COR-L47 (cell line): ENCODE results near the gene CIB1.
A peak's percentile ranks its signal among the peaks of the same experiment; 100 is the strongest.

Experiments used
- DNase-seq: peaks from one replicate; lab custom pipeline; 2025; lab: John Stamatoyannopoulos, UW

Gene CIB1

GRCh38 chr15:90214553-90215196, 19.1 kb downstream of the CIB1 start:
- DNase-seq = no peak

GRCh38 chr15:90213818-90214204, 19.9 kb downstream of the CIB1 start:
- no peak for DNase-seq

DNA sequence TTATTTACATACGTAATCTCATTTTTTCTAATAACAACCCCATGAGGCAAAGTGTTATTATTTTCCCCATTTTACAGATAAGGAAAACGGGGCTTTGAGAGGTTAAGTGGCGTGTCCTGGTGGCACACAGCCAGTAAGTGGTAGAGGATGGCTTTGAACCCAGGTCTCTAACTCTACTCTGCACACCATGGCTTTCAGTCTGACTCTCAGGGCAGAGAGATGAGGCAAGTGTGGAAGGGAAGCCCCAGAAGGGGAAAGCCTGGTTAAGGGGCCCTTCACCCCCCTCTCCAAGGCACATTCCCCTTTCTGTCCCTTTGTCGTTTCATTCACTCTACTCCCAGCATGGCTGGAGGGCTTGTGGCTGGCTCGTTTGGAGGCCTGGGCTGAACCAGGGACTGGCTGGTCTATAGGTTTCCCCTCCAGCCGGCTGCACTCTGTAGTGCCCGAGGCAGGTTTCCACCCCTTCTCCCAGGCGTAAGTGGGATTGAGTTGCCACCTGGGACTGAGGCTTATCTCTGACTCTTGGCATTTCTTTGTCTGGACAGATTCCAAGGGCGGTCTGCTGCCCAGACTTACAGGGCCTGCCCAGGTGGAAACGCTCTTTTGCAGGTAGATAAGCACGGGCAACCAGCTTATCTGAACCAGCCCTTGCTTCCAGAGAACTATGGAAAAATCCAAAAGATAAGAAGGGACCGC, 20.5 kb downstream of the CIB1 start:
- DNase-seq = no peak

DNA sequence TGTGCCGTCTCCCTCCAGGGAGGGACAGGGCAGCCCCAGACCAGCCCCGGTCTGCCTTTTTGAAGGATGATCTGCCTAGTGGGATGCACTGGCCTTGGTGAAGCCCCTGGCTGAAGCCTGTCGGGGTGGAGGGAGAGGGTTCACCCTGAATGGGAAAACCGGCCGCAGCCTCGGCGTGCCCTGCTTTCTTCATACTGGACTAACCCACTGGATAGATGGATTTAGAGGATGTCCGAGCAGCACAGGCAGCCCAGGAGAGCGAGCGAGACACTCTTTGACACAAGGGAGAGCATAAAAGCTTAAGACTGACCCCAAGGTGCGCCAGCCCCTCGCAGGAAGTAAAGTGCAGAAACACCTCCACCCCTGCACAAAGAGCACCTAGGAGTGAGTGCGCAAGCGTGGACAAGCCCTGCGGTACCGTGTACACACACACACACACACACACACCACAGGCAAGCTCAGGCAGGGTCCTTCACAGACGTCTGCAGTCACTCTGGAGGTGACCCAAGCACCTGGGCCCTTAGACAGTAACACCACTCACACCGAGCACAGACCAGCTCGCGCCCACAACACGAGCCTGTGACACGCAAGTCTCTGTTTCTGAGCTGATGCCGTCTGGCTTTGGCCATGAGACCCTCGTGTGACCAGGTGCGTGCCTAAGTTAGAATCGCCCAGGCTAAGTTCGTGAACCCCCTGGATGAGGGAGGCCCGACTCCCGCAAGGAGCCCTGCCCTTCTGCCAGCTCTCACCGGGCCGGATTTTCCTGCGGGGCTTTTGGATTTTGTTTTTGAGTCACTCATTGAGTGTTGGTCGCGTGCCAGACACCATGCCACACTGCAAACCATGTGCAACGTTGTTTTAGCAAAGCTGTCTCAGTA, 21.3 kb downstream of the CIB1 start:
- no peak for DNase-seq

DNA sequence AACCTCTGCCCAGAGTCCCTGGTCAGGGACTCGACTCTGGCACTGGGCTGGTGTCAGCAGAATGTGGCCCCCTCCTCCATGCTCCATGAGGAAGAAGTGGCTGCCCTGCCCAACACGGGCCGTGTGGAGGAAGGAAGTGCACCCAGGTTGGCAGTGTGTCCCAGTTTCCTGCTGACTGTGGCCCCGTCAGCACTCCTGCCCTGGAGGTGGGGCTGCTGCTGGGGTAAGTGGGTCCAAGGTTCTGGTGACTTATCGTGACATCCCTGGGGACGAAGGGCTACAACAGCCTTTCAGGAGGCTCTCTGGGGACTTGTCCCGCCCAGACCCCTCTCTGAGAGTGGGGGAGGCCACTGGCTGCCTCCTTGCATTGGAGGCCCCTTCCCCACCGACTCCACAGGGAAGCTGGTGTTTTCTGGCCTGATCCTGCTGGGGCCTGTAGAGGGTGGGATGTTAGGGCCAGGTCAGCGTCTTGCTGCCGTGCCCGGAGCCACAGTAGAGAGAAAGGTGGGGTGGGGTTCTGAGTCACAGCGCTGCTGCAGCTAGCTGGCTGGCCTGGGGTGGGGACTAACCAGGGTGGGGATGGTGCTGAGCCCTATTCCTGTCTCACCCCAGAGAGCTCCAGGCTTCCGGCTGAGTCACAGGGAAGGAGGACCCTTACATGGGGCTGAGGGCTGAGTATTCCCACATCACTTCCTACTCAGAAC, 22.1 kb downstream of the CIB1 start:
- DNase-seq = no peak

- DNase-seq = no peak
Measured at GRCh38 chr15:90211009-90211408, 22.7 kb downstream of the CIB1 start.

- no peak for DNase-seq
Measured at GRCh38 chr15:90210593-90210992, 23.1 kb downstream of the CIB1 start.

DNA sequence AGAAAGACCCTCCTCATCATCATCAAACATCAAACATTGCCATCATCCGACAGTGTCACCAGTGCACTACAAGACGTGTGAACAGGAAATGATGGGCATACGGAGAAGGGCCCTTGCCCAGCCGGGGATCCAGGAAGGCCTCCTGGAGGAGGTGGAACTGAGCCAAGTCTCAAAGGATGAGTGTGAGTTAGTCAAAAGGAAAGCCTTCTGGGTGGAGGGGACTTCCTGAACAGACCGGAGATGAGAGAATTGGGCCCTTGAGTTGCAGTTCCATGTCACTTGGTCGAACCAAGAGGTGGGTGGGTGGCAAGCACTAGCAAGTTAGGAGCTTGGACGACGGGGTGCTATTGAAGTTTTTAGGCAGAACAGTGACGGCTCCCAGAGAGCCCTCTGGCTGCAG, 24.1 kb downstream of the CIB1 start:
- no peak for DNase-seq

GRCh38 chr15:90208356-90208755, 25.4 kb downstream of the CIB1 start:
- no peak for DNase-seq

DNA sequence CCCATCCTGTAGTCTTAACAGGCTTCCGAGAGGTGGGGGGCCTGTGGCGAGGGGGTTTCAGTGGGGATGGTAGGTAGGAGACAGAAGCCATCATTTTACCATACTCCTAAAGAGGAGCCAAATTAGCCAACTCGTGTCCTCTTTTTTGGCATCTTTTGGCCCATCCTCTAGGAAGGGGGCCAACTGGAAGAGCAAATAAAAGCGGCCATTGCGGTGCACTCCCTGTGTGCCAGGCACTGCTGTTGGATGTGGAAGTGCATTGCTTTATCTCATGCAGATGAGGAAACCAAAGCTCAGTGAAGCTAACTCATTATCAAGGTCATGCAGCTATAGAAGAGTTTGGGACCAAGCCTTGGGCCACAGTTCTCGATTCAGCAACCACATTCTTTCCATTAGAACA, 26.5 kb downstream of the CIB1 start:
- DNase-seq = no peak

DNA sequence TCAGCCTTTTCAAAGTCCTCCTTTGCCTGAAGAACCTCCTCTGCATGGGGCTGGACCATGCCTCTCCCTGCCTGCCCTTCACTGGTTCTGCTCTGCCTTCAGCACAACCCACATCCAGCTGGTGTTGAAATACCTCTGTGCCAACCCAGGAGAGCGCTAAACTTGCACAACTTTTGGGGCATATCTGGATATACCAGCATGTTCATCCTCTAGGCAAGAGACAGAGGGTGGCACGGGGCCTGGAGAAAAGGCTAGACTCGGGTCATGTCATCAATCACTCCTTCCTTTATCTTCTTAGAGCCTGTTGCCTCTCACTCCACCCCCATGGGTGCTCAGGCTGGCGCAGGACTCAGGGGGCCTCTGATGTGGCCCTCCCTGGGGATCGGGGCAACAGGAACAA, 27.9 kb downstream of the CIB1 start:
- DNase-seq = no peak

- no peak for DNase-seq
Measured at GRCh38 chr15:90205050-90205848, 28.5 kb downstream of the CIB1 start.

GRCh38 chr15:90203922-90204321, 29.8 kb downstream of the CIB1 start:
- peak; percentile 87 for DNase-seq

DNA sequence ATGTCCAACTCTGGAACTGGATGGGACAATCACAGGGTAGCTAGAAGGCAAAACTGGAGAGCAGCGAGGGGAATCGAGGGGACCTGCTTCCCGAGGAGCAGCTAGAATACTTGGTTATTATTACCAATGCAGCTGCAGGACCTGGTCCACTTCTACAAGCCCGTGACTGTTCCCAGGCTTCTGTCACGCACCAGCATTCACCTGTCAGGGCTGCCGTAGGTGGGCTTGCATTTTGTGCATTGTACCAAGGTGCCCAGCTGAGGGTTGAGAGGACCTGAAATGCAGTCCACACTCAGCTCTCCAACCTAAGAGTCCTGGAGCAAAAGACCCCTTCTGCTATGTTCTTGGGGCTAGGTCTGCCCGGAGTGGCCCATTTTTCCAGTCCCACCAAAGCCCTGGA, 30.3 kb downstream of the CIB1 start:
- DNase-seq = no peak

- no peak for DNase-seq
Measured at GRCh38 chr15:90202929-90203328, 30.8 kb downstream of the CIB1 start.

GRCh38 chr15:90201944-90202375, 31.8 kb downstream of the CIB1 start:
- no peak for DNase-seq

DNA sequence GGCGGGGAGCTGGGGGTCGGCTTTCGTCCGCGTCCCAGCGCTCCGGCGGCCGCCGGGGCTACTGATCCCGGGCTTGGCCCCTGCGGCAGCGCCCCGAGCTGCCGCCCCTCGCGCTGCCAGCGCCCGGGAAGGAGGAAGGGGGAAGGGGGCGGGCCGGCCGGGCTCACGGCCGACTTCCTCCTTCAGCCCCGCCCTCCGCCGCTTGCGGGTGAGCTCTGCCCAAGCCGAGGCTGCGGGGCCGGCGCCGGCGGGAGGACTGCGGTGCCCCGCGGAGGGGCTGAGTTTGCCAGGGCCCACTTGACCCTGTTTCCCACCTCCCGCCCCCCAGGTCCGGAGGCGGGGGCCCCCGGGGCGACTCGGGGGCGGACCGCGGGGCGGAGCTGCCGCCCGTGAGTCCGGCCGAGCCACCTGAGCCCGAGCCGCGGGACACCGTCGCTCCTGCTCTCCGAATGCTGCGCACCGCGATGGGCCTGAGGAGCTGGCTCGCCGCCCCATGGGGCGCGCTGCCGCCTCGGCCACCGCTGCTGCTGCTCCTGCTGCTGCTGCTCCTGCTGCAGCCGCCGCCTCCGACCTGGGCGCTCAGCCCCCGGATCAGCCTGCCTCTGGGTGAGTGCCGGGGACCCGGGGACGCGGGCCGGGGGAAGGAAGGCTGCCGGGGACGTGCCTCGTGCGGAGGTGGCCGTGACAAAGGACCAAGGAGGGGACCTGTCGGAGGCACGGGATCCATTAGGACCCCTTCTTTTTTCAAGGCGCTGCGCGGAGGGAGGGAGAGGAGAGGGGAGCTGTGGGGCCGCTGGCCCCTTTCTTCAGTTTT, 32.4 kb downstream of the CIB1 start, which contains the start of gene SEMA4B:
TSS of gene SEMA4B (plus strand) at position 201 of the 814 bp plus-strand sequence. CDS start at position 450, 249 bp downstream.
- peak; percentile 46 for DNase-seq

- no peak for DNase-seq
Measured at GRCh38 chr15:90200534-90201129, 33.1 kb downstream of the CIB1 start.

DNA sequence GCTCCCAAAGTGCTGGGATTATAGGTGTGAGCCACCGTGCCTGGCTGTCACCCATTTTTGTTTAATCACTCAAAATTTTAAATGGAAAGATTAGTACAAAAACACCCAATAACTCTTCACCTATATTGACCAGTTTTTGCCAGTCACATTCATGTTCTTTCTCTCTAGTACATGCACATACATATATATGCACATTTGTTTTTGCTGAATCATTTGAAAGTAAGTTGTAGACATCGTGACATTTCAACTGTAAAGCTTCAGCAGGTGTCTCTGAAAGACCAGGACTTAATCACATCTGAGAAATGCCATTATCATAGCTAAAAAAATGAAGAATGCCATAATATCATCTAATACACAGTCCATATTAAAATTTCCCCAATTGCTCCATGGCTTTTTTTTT, 39.1 kb downstream of the CIB1 start:
- no peak for DNase-seq
